GM18526 (cell line): ENCODE results near the gene TYMS.

Experiments
- POLR2A ChIP-seq: IDR thresholded peaks from 3 replicates; pipeline ENCODE4 v1.6.1; 2011; ENCODE audit not compliant: insufficient read length; ENCODE audit errors: extremely low read depth

Gene TYMS

GRCh38 chr18:711657-712400 is 54.4 kb downstream of the TYMS start:
- TF ChIP-seq POLR2A, result no peak

DNA sequence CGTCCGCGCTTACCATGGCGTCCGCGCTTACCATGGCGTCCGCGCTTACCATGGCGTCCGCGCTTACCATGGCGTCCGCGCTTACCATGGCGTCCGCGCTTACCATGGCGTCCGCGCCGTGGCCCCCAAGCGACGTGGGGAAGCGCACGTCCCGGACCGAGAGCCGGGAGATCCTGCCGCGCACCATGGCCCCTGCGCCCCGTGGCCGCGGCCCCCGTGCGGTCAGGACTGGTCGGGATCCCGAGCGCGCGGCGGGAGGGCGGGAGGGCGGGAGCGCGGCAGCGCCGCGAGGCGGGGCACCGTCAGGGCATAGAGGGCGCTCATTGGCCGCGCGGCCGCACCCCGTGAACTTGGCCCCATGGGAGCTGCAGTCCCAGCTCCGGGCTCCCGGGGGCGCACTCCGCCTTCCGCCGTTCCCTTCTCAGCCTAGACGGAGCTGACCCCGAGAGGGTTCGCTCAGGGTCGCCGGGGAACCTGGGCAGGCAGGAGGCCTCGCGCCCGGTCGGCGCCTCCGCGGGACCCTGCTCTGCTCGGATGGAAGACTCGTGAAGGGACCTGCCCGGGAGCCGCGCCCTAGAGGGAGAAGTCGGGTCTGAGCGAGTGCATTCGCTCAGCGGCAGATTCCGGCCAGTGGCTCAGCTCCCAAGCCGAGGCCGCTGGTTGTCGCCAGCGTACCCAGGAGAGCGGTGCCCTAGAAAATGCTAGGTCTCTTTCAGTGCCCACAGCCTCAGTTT is 55.1 kb downstream of the TYMS start, which contains the start of gene ENOSF1:
ENOSF1 (minus strand) TSS at position 230 of the 734 bp plus-strand sequence; CDS start at position 187, 43 bp downstream.
- TF ChIP-seq POLR2A, result peak; percentile 60

DNA sequence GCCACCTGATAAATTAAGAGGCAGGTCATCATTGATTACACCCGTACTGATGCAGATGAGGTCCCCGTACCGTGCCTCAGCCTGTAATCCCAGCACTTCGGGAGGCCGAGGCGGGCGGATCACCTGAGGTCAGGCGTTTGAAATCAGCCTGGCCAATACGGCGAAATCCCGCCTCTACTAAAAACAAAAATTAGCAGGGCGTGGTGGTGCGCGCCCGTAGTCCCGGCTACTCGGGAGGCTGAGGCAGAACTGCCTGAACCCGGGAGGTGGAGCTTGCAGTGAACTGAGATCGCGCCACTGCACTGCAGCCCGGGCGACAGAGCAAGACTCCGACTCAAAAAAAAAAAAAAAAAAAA is 55.7 kb downstream of the TYMS start:
- no peak for TF ChIP-seq POLR2A

GRCh38 chr18:715626-716025 is 58.2 kb downstream of the TYMS start:
- no peak for TF ChIP-seq POLR2A

GRCh38 chr18:717003-717402 is 59.5 kb downstream of the TYMS start:
- TF ChIP-seq POLR2A, result no peak
